ENCODE data around the gene GLCE.

Gene GLCE

GRCh38 chr15:69209661-69210060, 49.2 kb downstream of the GLCE start:
- DNase-seq (ENCODE audit: extremely low read depth, low read depth) = no peak

GRCh38 chr15:69210574-69210973, 50.1 kb downstream of the GLCE start:
- TF ChIP-seq CTCF (IDR thresholded peaks at IDR 0.05; ENCODE audit: low read depth, low read length) = no peak
- DNase-seq (ENCODE audit: extremely low read depth, low read depth) = no peak

More at GRCh38 chr15:69209661-69210060, 49.2 kb downstream of the GLCE start:
- no peak for TF ChIP-seq CTCF (IDR thresholded peaks at IDR 0.05; ENCODE audit: low read depth, low read length)

- no peak for DNase-seq (ENCODE audit: extremely low read depth, low read depth)
- TF ChIP-seq CTCF (IDR thresholded peaks at IDR 0.05; ENCODE audit: low read depth, low read length) = no peak
These were observed 53.4 kb downstream of the GLCE start for GRCh38 chr15:69213786-69214185.

- no peak for DNase-seq (ENCODE audit: extremely low read depth, low read depth)
- no peak for TF ChIP-seq CTCF (IDR thresholded peaks at IDR 0.05; ENCODE audit: low read depth, low read length)
These were observed 55.0 kb downstream of the GLCE start for GRCh38 chr15:69215314-69216035.

- TF ChIP-seq CTCF (IDR thresholded peaks at IDR 0.05; ENCODE audit: low read depth, low read length) = no peak
- DNase-seq (ENCODE audit: extremely low read depth, low read depth) = no peak
These were observed 56.9 kb downstream of the GLCE start for GRCh38 chr15:69217381-69217780.

GRCh38 chr15:69219690-69220089, 59.3 kb downstream of the GLCE start:
- no peak for TF ChIP-seq CTCF (IDR thresholded peaks at IDR 0.05; ENCODE audit: low read depth, low read length)
- DNase-seq (ENCODE audit: extremely low read depth, low read depth) = no peak

GRCh38 chr15:69222002-69222474, 61.6 kb downstream of the GLCE start:
- no peak for DNase-seq (ENCODE audit: extremely low read depth, low read depth)
- no peak for TF ChIP-seq CTCF (IDR thresholded peaks at IDR 0.05; ENCODE audit: low read depth, low read length)

All from AG09319 (cell line).